Measurements from ENCODE around the gene RASGEF1C. TPM values are rescaled to one million over a fixed set of nuclear protein-coding genes. Genes with fewer than 3 reads are reported as not detected.
"Not testable (repeated sequence)": the region's sequence is repeated elsewhere in the genome, so short reads cannot be mapped to it uniquely, and the experiment has no call there.

Gene RASGEF1C
- total RNA-seq, 4 donors from 2014 or later: 1.2 to 3.1 (median 2.5) TPM

DNA sequence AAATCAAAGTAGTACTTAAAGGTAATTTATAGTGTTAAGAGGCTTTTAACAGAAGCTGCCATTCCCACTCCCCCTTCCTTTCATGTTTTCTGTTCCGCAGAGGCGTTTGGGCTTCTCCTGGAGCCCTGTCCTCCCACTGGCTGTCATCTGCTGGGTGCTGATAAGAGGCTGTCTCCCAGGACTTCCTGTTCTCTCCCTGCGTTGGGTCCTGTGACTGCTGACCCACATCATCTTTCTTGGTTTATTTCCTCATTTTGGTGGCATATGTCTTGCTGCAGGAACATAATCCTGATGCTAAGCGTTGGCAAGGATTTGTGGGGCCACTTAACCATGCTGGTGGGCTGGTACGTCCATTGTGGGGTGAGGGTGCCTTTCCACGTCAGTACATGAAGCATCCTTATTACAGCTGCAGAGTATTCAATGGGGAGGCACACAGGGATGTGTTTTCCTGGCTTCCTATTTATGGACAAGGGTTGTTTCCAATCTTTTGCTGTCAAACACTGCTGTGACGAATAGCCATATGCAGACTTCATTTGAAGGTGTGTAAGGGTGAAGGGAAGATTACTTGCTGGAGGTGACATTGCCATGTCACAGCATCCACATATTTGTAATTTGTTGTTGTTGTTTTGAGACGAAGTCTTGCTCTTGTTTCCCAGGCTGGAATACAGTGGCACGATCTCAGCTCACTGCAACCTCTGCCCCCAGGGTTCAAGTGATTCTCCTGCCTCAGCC is 115.2 kb downstream of the RASGEF1C start:
- H3K27ac ChIP-seq (replicated peaks in 1 of 4): no peak overlapping the region
- DNase-seq (ENCODE audit: extremely low spot score): no peak
- no peaks in the 10 kb centered on the region for H3K36me3 ChIP-seq
- H3K9me3 ChIP-seq: no peaks in the 10 kb centered on the region
- TF ChIP-seq, protein P1, sequence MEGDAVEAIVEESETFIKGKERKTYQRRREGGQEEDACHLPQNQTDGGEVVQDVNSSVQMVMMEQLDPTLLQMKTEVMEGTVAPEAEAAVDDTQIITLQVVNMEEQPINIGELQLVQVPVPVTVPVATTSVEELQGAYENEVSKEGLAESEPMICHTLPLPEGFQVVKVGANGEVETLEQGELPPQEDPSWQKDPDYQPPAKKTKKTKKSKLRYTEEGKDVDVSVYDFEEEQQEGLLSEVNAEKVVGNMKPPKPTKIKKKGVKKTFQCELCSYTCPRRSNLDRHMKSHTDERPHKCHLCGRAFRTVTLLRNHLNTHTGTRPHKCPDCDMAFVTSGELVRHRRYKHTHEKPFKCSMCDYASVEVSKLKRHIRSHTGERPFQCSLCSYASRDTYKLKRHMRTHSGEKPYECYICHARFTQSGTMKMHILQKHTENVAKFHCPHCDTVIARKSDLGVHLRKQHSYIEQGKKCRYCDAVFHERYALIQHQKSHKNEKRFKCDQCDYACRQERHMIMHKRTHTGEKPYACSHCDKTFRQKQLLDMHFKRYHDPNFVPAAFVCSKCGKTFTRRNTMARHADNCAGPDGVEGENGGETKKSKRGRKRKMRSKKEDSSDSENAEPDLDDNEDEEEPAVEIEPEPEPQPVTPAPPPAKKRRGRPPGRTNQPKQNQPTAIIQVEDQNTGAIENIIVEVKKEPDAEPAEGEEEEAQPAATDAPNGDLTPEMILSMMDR (IDR thresholded peaks at IDR 0.05): no peak
- TF ChIP-seq EP300 (IDR thresholded peaks at IDR 0.05): no peak
- TF ChIP-seq POLR2AphosphoS5 (IDR thresholded peaks at IDR 0.05): no peak
- TF ChIP-seq POLR2A (IDR thresholded peaks at IDR 0.05; ENCODE audit: low read depth): no peak
- 80% methylated on average over 9 of the region's 9 CpGs for WGBS
- H3K4me3 ChIP-seq: no peak overlapping the region
- peaks cover 0 to 5% (median 0%) of the 10 kb centered on the region in 4 donors for H3K27me3 ChIP-seq
- intact Hi-C loops (cut with DNase I): loop anchor here (5.0 kb wide), 1 partner anchor 107 kb away; no protein-coding TSS in a partner anchor
- H3K4me1 ChIP-seq: peaks cover 4 to 17% (median 14%) of the 10 kb centered on the region in 4 donors

DNA sequence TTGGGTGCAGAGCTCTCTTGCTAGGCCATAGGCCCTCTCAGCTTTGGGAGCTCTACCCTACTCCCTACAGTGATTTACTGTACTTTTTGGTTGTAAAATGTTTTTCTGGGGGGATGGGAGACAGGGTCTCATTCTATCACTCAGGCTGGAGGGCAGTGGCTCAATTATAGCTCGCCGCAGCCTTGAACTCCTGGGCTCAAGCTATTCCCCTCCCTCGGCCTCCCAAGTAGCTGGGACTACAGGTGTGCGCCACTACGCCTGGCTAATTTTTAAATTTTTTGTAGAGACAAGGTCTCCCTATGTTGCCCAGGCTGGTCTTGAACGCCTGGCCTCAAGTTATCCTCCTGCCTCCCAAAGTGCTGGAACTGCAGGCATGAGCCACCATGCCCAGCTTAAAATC is 115.8 kb downstream of the RASGEF1C start:
- TF ChIP-seq POLR2A (IDR thresholded peaks at IDR 0.05; ENCODE audit: low read depth) (no peak), POLR2AphosphoS5 (IDR thresholded peaks at IDR 0.05) (no peak), EP300 (IDR thresholded peaks at IDR 0.05) (no peak)
- TF ChIP-seq, protein P1 (IDR thresholded peaks at IDR 0.05): no peak
- peaks cover 4 to 17% (median 14%) of the 10 kb centered on the region in 4 donors for H3K4me1 ChIP-seq
- no peak for DNase-seq (ENCODE audit: extremely low spot score)
- no peak overlapping the region for H3K27ac ChIP-seq (replicated peaks in 1 of 4)
- intact Hi-C loops (cut with DNase I): loop anchor here (5.0 kb wide), 1 partner anchor 106 kb away; no protein-coding TSS in a partner anchor
- H3K27me3 ChIP-seq: peaks cover 0 to 5% (median 0%) of the 10 kb centered on the region in 4 donors
- no peaks in the 10 kb centered on the region for H3K9me3 ChIP-seq
- 91% methylated on average over 6 of the region's 6 CpGs for WGBS
- no peaks in the 10 kb centered on the region for H3K36me3 ChIP-seq
- H3K4me3 ChIP-seq: no peak overlapping the region

DNA sequence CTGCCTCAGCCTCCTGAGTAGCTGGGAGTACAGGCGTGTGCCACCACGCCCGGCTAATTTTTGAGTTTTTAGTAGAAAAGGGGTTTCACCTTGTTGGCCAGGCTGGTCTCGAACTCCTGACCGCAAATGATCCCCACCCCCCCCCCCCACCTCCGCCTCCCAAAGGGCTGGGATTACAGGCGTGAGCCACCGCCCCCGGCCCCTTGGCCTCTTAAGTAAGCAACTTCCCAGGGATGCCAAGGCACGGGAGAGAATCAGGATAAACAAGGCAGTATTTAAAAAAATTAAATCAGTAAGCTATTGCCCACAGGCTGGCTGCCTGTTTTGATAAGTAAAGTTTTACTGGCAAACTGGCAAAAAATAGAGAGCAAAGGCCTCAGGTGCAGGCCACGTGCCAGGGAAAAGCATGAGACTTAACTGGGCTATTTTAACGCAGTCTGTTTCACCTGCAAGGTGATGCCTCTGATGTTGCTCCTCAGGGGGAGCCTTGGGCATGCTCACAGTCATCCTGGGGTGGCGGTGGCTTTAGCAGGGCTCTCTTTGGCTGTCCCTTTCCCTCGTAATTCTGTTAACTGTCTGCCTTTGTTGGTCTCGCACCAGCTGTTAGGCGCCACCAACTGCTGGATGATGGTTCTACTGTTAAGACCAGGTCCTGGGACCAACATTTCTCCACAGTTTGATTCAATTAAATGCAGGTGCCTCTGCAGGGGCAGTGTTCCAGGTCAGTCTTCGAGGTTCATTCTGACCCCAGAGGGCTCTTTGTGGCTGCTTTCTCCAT is 118.1 kb downstream of the RASGEF1C start:
- no peaks in the 10 kb centered on the region for H3K9me3 ChIP-seq
- intact Hi-C loops (cut with DNase I): loop anchor here (5.0 kb wide), 1 partner anchor 104 kb away; no protein-coding TSS in a partner anchor
- H3K4me3 ChIP-seq: peak overlapping the region; percentile 59 to 68 (median 67)
- no peaks in the 10 kb centered on the region for H3K27me3 ChIP-seq
- peaks cover 4 to 17% (median 14%) of the 10 kb centered on the region in 4 donors for H3K4me1 ChIP-seq
- H3K27ac ChIP-seq (replicated peaks in 1 of 4): peak overlapping the region; percentile 72 to 85 (median 82)
- TF ChIP-seq POLR2A (IDR thresholded peaks at IDR 0.05; ENCODE audit: low read depth) (no peak), EP300 (IDR thresholded peaks at IDR 0.05) (no peak), POLR2AphosphoS5 (IDR thresholded peaks at IDR 0.05) (no peak)
- TF ChIP-seq, protein P1 (IDR thresholded peaks at IDR 0.05): peak in 1 of 3 experiments; percentile 2
- DNase-seq (ENCODE audit: extremely low spot score): no peak
- 20% methylated on average over 16 of the region's 17 CpGs for WGBS
- H3K36me3 ChIP-seq: no peaks in the 10 kb centered on the region

DNA sequence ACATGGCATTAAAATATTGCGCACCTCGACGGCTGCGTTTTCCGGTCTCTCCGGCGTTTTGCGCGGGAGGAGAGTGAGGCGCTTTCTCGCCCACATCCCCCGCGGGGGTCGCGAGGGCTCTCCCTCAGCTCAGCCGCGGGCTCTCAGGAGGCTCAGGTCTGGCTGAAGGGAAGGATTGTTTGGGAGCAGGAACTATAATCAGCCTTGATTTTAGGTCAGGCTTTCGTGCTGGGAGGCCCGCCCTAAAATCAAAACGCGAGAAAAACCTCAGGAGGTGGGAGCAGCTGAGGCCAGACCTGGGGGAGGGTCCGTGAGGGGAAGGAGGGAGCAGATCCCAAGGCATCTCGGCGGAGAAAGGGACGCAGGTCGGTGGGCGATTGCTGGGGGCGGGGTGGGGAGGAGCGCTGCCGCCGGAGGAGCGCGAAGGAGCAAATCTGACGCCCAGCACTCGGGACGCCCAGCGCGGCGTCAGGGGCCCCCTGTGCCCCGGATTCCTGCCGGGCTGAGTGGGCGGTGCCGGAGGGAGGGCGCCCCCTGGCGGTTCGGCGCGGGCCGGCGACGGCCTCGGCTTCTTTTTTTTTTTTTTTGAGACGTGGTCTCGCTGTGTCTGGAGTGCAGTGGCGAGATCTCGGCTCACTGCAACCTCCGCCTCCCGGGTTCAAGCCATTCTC is 118.8 kb downstream of the RASGEF1C start:
- no peaks in the 10 kb centered on the region for H3K36me3 ChIP-seq
- DNase-seq (ENCODE audit: extremely low spot score): no peak
- no peaks in the 10 kb centered on the region for H3K9me3 ChIP-seq
- H3K27me3 ChIP-seq: no peaks in the 10 kb centered on the region
- TF ChIP-seq, protein P1 (IDR thresholded peaks at IDR 0.05): peak; percentile 69 to 93 (median 86)
- TF ChIP-seq EP300 (IDR thresholded peaks at IDR 0.05): no peak
- peak; percentile 51 to 61 for TF ChIP-seq POLR2AphosphoS5 (IDR thresholded peaks at IDR 0.05)
- TF ChIP-seq POLR2A (IDR thresholded peaks at IDR 0.05; ENCODE audit: low read depth): no peak
- H3K27ac ChIP-seq (replicated peaks in 1 of 4): peak overlapping the region; percentile 72 to 85 (median 82)
- H3K4me1 ChIP-seq: peaks cover 4 to 17% (median 14%) of the 10 kb centered on the region in 4 donors
- WGBS: 2% methylated on average over 47 of the region's 58 CpGs
- intact Hi-C loops (cut with DNase I): loop anchor here (5.0 kb wide), 1 partner anchor 103 kb away; no protein-coding TSS in a partner anchor
- peak overlapping the region; percentile 59 to 68 (median 67) for H3K4me3 ChIP-seq

DNA sequence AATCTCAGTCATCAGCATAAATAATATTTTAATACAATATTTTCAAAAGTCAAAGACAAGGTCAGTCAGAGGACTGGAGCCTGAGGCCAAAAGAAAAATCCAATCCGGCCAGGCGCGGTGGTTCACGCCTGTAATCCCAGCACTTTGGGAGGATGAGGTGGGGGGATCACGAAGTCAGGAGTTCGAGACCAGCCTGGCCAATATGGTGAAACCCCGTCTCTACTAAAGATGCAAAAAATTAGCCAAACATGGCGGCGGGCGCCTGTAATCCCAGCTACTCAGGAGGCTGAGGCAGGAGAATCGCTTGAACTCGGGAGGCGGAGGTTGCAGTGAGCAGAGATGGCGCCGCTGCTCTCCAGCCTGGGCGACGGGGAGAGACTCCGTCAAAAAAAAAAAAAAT is 119.4 kb downstream of the RASGEF1C start:
- peak overlapping the region in 3 of 4 donors; percentile 81 to 85 (median 84) for H3K27ac ChIP-seq (replicated peaks in 1 of 4)
- WGBS: 72% methylated on average over 18 of the region's 18 CpGs
- not testable (repeated sequence) for DNase-seq (ENCODE audit: extremely low spot score)

More for the DNA sequence above, 119.4 kb downstream of the RASGEF1C start:
- peaks cover 4 to 17% (median 14%) of the 10 kb centered on the region in 4 donors for H3K4me1 ChIP-seq
- H3K36me3 ChIP-seq, H3K9me3 ChIP-seq, H3K27me3 ChIP-seq: not testable (repeated sequence)
- intact Hi-C loops (cut with DNase I): loop anchor here (5.0 kb wide), 1 partner anchor 102 kb away; no protein-coding TSS in a partner anchor
- peak overlapping the region; percentile 59 to 68 (median 67) for H3K4me3 ChIP-seq
